HG02938 (cell line): ENCODE data around the gene CYP1A1.
"Not testable (repeated sequence)": the region's sequence is repeated elsewhere in the genome, so short reads cannot be mapped to it uniquely, and the experiment has no call there.

Source experiments
- ATAC-seq: cut with Tn5 transposase; IDR thresholded peaks from one replicate; pipeline ENCODE4 v1.9.1; 2021; ENCODE audit warnings: mild to moderate bottlenecking, moderate library complexity; ENCODE audit not compliant: unreplicated experiment

CYP1A1 gene

DNA sequence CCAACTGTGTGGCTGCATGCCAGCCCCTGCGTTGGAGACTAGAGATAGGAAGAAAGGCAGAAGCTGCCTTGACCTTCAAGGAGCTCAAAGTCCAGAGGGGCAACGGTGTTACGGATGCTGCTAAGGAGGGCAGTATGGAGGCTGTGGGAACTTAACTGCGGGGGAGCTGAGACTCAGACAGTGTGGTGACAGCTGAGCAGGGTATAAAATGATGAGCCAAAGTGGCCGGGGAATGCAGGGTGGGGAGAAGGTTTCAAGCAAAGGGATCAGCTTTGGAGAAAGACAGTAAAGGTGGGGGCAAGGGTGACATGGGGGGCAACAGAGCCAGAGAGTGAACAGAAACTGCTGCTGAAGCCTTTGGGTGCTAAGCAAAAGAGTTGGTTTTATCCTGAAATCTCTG is 17.1 kb upstream of the CYP1A1 start:
- ATAC-seq = no peak

DNA sequence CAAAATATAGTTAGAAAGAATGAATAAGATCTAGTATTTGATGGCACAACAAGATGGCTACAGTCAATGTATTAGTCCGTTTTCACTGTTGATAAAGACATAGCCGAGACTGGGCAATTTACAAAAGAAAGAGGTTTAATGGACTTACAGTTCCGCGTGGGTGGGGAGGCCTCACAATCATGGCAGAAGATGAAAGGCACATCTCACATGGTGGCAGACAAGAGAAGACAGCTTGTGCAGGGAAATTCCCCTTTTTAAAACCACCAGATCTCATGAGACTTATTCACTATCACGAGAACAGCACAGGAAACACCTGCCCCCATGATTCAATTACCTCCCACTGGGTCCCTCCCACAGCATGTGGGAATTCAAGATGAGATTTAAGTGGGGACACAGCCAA is 12.9 kb upstream of the CYP1A1 start:
- not testable (repeated sequence) for ATAC-seq

DNA sequence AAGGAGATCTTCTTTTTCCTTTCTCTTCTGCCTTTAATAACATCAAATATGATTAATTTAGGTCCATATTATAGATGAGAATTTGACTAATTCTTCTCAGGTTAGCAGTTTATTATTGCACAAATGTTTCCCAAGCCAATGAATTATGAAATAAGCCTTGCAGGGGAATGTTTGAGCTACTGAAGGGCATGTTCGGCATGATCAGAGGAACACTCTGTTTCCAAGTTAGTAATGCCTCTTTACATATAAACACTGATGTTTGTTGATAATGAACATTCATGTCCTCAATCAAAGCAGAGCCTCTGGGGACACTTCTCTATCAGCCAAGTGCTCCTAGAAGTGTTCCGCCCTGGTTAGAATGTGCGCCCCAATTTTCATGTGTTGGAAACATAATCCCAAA is 10.0 kb upstream of the CYP1A1 start:
- ATAC-seq = no peak

DNA sequence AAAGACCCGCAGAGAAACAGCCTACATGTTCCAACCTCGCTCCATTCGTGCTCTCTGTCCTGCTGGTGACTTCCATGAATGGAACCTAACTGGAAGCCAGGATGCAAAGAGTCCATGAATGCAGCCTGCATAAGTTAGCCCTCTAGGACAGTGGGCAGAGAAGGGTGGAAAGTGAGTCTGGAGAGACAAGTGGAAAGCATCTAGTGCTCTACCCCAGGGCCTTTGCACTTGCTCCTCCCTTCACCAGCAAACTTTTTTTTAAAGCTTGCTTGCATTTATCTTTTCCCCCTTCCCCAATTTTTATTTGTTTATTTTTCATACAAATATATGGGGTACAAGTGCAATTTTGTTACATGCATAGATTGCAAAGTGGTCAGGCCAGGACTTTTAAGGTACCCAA is 7.9 kb upstream of the CYP1A1 start:
- no peak for ATAC-seq

DNA sequence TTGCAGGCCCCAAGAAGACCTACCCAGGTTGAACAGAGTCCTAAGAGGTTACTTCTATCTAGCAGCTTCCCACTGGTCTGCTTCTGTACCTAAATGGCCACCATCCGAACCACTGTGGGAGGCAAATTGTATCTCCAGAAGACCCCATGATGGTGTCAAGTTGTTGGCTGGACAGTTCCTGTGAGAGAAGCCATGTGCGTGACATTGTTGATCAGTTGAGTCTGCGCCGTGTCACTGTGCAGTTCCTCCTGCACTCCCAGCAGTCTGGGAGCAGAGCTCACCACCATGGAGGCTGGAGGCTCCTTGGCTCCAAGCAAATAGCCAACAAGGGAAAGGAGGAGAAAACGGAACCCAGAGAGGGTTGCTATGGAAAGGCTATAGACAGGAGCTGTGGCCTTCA is 7.5 kb upstream of the CYP1A1 start:
- no peak for ATAC-seq

DNA sequence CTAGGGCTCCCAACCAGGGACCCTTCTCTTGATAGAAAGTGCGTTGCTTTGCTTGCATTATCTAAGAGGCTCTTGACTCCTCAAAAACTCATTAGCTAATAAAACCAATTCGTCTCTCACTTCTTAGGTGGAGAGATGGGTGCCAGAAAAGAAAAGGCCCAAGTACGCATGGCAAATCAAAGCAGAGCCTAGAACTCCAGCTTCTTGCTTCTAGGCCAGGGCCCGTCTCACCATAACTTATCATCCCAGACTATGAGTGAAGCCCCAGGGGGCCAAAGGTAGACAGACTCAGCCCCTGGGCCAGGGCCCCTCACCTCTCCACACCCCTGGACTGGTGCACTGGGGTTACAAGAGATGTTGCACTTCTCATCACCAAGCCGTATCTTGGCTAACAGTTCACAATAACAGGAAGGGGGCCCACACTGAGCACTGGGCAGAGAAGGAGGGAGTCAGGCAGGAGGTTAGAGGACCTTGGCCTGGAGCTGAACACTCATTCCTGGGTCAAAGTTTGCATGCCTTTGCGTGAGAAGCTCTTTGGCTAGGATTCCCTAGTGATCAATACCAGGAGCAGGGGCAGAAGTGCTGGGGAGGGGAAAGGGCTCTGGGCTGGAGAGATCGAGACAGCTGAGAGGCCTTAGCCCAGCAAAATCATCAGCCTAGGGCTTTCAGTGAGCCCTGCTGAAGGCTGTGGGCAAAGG is 5.4 kb upstream of the CYP1A1 start:
- no peak for ATAC-seq

DNA sequence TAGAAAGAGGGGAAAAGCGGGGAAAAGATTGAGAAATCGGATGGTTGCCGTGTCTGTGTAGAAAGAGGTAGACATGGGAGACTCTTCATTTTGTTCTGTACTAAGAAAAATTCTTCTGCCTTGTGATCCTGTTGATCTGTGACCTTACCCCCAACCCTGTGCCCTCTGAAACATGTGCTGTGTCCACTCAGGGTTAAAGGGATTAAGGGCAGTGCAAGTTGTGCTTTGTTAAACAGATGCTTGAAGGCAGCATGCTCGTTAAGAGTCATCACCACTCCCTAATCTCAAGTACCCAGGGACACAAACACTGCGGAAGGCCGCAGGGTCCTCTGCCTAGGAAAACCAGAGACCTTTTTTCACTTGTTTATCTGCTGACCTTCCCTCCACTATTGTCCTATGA is 4.0 kb upstream of the CYP1A1 start:
- not testable (repeated sequence) for ATAC-seq

DNA sequence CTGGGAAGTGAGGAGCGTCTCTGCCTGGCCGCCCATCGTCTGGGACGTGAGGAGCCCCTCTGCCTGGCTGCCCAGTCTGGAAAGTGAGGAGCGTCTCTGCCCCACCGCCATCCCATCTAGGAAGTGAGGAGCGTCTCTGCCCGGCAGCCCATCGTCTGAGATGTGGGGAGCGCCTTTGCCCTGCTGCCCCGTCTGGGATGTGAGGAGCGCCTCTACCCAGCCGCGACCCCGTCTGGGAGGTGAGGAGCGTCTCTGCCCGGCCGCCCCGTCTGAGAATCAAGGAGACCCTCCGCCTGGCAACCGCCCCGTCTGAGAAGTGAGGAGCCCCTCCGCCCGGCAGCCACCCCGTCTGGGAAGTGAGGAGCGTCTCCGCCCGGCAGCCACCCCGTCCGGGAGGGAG is 3.4 kb upstream of the CYP1A1 start:
- ATAC-seq = not testable (repeated sequence)

DNA sequence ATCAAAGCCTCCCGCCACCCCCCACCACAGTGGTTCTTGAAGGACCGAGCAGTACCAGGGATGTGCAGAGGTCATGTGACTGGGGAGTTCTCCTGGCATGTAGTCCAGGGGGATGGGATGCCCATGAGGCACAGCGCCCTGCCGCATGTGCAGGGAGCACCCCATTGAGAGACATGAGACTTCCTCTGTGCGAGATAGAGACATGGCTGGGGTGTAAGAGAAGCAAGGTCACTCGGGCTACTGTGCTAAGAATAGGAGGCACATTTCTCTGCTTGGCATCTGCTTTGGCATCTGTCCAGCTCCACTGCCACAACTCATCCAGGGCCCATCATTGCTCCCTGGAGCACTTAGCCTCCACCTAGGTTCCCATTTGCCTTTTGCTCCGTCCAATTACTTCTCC is 2.4 kb upstream of the CYP1A1 start:
- no peak for ATAC-seq

DNA sequence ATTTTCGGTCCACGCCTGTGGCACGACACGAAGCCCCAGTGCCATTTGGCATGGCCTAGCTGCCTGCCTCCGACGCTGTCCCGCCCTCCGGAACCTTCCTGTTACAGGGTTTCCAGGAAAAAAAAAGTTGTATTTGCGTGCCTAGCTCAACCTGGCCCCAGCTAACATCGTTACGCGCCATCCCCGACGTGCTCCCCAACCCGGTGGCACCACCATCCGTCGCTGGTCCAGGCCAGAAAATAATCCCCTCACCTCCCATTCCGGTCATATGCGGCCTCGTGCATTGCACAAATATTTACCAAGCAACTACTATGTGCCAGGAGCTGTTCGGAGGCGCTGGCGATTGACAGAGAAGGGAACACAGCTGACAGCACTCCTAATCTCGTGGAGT is 1.4 kb upstream of the CYP1A1 start:
- ATAC-seq = no peak

DNA sequence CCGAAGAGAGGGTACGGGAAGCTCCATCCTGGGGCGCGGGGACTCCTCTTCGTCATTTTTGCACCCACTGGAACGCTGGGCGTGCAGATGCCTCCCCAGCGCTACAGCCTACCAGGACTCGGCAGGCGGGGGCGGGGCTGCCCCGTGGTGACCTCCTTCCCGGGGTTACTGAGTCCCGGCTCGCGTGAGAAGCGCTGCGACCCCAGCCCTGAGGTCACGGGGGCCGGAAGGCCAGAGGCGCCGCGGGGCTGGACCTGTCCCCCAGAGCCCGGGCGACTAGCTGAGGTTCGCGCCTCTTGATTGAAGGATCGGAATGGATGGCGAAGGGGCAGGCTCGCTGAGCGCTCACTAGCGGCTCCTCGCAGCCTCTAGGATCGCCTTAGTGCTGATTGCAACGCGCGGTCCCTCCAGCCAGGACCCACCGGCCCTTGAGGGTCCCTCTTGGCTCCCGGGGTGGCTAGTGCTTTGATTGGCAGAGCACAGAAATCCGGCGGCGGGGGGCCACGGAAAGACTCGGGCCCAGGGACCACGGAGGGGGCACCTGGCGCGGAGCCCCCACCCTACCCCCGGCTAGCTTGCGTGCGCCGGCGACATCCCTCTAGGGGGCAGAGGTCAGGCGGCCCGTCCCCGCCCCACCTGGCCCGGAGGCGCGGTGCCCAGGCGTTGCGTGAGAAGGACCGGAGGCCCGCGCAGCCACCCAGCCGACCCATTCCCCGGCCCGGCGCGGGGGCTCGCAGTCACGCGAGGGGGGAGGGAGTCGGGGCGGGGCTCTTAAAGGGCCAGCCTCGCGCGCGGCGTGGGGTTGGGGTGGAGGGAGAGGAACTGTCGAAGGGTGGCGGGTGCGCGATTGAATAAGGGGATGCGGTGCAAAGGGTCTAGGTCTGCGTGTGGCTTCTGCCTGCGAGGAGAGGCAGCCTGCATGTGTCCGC is 781 bp upstream of the CYP1A1 start:
- no peak for ATAC-seq

DNA sequence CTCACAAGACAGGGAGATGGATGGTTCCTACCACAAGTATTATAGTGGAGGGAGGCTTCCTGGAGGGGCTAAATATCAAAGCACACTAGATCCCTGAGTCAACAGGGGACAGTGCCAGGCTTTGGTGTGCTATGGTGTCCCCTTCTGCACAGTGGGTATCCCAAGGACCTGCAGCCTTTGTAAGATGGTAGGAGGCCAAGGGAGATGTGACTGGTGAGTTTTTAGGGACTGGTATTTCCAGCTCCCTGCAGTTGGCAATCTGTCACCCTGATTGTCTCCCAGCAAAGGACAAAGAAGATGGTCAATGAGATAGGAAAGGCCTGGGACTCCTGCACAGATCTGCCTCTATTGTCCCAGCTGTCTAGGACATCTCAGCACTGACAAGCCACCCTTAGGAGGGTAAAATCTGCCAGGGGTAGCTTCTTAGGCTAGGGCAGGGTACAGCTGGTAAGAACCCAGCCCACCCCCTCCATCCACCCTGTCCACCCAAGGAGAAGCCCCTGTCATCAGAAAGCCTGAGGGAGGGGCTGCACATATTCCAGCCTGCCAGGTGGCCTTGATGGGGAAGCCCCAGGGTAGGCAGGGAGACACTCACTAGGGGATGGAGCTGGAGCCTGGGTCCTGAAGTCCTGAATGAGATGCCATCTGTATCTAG is 631 bp downstream of the CYP1A1 start:
- no peak for ATAC-seq

DNA sequence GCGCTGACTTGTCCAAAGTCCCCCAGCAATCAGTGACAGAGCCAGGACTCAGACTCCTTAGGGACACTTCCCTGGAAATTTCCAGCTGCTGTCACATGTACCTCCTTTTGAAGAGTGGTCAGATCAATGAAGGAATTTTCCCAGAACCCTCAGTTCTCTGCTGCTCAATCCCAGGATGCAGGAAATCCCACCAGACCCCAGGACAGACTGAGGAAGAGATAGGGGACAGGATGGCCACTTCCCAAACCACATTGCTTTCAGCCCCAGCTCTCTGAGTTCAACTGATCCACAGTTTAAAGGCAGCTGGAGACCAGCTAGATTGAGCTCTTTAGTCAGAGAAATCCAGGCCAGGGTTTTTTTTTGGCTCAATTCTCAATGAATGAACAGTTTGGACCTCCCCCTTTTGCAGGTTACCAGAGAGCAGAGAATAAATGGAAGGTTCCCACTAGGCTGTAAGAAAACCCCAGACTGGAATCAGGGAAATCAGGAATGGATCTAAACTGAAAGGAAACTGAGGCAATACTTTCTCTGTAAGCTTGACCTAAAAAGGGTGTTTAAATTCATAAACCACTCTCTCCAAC is 1.5 kb downstream of the CYP1A1 start:
- ATAC-seq = no peak

DNA sequence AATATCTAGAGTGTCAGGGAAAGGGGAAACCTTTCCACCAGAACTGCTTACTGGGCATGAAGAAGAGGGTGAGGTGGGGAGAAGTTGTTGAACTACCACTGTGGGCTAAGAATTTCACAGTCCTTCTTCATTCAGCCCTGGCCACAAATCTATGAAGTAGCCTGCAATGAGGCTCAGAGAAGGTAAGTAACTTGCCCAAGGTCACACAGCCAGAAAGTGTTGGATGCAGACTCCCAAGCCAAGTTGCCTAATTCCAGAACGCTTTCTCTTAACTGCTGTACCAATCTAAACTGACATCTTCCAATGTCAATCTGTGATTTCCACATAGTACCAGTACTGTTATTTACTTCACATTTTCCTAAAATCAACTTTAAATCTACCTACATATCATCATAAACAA is 2.1 kb downstream of the CYP1A1 start:
- no peak for ATAC-seq

DNA sequence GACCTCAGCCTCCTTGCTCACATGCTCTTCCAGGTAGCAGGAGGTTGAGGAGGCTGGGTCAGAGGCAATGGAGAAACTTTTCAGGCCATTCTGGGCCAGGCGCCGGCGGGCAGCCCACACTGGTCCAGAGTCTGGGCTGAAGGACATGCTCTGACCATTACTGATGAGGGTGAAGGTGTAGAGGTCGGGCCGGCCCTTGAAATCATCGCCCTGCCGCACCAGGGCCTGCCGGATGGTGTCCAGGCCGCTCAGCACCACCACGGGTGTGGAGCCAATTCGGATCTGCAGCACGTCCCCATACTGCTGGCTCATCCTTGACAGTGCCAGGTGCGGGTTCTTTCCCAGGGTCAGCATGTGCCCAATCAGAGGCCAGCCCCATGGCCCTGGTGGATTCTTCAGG is 2.7 kb downstream of the CYP1A1 start:
- ATAC-seq = no peak

DNA sequence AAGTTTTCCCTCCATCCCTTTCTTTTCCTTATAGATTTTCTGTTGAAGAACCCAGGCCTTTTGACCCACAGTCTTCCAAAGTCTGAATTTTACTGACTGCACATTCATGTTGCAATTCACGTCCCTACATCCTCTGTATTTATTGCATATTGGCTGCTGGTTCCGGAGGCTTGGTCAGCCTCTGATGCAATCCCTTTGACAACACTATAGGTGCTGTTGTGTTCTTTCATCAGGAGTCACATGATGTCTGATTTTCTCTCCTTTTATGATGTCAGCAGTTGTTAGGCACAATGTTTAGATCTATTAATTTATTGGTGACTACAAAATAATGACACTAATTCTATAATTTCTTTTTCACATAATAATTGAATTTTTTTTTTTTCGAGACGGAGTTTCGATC is 8.7 kb downstream of the CYP1A1 start:
- ATAC-seq = no peak

DNA sequence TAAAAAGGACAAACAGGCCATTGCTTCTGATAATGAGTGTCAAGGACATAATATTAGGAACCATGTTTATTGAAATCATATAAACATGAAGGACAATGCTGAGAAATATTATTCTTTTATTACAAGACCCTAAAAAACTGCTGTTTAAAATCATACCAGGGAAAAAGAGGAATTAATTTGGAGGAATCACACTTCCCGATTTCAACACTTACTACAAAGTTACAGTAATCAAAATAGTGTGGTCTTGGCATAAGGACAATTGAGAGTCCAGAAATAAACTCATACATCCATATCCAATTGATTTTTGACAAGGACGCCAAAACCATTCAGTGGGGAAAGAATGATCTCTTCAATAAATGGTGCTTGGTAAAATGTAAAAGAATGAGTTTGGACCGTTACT is 13.0 kb downstream of the CYP1A1 start:
- ATAC-seq = no peak

DNA sequence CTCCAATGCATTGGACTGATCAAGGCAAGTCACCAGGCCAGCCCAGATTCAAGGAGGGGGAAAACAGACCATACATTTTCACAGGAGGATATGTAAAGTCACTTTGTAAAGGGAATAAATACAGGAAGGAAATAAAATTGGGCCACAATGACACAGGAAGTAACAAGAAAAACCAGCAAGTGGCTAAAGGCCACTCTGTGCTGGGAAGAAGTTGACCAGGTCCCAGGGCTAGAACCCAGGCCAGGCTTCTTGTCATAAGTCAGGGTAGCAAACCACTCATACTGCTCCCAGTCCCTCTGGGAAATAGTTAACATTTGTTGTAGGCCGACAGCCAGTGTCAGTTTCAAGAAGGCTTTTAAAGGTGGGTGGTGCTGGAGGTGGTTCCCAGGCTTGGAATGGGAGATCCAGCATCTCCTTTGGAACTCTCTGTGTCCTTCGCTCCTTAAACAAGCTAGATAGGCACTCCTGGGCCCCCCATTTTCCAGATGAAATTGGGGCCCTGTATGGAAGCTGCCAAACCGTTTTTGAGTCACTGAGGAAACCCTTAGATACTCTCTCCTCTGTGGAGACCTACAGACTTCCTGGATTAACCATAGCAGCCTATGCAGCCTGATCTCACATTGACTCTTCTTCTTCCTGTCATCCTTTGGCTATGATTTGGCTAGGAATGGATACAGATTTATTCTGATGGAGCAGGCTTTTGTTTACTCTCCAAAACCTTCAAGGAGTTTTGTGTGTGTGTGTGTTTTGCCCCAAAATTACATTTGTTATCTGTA is 14.8 kb downstream of the CYP1A1 start:
- no peak for ATAC-seq

DNA sequence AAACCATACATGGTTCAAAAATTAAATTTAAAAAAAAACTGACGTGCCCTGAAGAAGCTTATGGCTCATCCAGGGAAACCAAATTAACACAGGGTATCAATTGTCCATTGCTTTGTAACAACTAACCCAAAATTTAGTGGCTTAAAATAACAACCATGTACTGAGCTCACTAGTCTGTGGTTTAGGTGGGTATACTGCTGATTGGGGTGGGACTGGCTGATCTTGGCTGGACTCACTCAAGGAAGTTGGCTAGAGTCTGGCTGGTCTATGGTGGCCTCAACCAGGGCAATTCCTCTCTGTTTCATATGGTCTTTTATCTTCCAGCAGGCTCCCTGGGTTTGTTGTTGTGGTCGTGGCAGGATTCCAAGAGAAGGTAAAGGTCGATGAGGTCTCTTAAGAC is 15.4 kb downstream of the CYP1A1 start:
- no peak for ATAC-seq

DNA sequence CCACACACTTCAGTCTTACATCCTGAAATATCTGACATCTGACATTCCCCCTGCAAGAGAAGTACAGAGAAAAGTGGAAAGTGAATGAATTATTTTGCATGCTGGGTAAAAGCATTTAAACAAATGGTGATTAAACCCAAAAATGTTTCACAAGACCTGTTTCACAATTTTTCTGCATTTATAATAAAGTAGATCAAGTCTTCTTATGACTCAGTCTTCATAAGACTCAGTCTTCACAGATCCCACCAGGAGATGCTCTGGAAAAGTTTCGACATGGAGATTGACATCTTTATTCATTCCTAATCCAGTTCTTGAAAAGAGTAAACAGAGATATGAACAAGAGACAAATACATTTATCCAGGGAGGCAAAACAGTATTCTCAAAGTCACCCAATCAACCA is 16.3 kb downstream of the CYP1A1 start:
- ATAC-seq = no peak

DNA sequence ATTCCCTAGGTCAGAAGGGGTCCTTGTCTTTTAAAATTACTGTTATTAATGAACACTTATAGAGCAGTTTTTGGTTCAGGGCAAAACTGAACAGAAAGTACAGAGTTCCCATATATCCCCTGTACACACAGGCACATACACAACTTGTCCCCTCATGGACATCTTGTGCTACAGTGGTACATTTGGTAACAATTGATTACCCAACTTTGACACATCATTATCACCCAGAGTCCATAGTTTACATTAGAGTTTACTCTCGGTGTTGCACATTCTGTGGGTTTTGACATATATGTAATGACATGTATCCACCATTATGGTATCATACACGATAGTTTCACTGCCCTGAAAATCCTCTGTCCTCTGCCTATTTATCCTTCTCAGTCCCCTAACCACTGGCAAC is 28.5 kb downstream of the CYP1A1 start:
- ATAC-seq = no peak
